ENCODE data around the gene MRPS25. TPM values are rescaled to one million over a fixed set of nuclear protein-coding genes. Genes with fewer than 3 reads are reported as not detected.

Gene MRPS25
- total RNA-seq, 4 donors from 2014 or later: 22.3 to 46.8 (median 29.2) TPM

DNA sequence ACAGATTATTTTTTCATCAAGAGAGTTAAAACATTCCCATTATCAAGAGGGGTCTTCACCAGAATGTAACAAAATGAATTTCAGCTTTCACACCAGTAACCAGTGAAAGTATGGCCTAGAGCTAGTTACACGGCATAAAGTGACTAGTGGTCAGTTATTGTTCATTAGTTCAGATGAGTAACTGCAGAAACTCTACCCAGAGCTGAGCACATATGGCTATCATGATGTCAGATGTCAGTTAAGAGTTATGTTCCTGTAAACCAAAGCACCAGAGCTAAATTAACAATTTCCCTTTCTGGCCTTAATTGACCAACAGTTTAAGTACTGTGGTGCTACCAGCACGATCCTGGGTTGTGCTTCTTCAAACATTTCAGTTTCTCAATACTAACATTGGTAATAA is 6.6 kb upstream of the MRPS25 start:
- no peak for TF ChIP-seq EP300 (IDR thresholded peaks at IDR 0.05)
- no peak for TF ChIP-seq POLR2A (IDR thresholded peaks at IDR 0.05)
- TF ChIP-seq CTCF (IDR thresholded peaks at IDR 0.05): no peak
- no peak for TF ChIP-seq POLR2AphosphoS5 (IDR thresholded peaks at IDR 0.05)
- Histone ChIP-seq H3K4me1 (no peaks in the 10 kb centered on the region), H3K36me3 (peaks cover 61% of the 10 kb centered on the region), H3K9me3 (no peaks in the 10 kb centered on the region), H3K27ac (no peak overlapping the region), H3K4me3 (no peak overlapping the region), H3K27me3 (no peaks in the 10 kb centered on the region)
- no peak for DNase-seq (ENCODE audit: low spot score in 2 of 2)
- WGBS: 92% methylated on average over 2 of the region's 2 CpGs

DNA sequence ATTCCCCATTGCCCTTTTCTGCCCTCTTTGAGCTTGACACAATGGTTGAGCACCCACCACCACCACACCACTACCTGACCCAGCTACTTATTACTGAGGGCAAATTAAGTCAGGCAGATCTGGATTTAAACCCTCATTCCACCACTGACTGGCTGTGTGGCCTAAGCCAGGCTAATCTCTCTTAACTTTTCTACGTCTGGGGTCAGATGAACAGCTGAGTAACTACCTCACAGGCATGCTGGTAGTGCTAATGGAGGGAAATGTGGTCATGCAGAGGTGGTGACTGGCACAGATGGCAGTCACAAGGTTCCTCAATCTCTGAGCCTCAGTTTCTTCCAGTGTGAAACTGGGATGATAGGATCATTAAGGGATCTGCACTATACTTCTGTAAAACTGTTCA is 4.3 kb upstream of the MRPS25 start:
- WGBS: 100% methylated on average over 1 of the region's 1 CpG
- Histone ChIP-seq H3K27me3 (no peaks in the 10 kb centered on the region), H3K4me1 (peaks cover 5% of the 10 kb centered on the region), H3K27ac (no peak overlapping the region), H3K36me3 (peaks cover 38% of the 10 kb centered on the region), H3K4me3 (no peak overlapping the region), H3K9me3 (no peaks in the 10 kb centered on the region)
- DNase-seq (ENCODE audit: low spot score in 2 of 2): no peak
- TF ChIP-seq POLR2A (IDR thresholded peaks at IDR 0.05) (no peak), POLR2AphosphoS5 (IDR thresholded peaks at IDR 0.05) (no peak), CTCF (IDR thresholded peaks at IDR 0.05) (no peak), EP300 (IDR thresholded peaks at IDR 0.05) (no peak)

DNA sequence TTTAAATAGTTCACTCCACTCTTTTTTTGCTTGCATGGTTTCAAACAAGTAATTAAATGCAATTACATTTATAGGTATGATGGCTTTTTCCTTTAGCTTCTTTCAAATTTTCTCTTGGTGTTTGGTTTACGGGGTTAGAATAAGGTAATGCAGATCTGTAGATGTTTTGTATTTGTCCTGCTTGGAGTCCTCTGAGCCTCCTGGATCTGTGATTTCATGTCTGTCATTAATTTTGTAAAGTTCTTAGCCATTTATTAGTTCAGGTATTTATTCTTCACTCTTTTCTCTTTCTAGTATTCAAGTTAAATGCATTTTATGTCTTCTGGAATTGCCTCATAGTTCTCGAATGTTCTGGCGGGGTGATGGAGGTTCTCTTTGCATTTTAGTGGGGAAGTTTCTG is 1.4 kb upstream of the MRPS25 start:
- no peaks in the 10 kb centered on the region for H3K9me3 ChIP-seq
- TF ChIP-seq CTCF (IDR thresholded peaks at IDR 0.05): no peak
- no peak for TF ChIP-seq EP300 (IDR thresholded peaks at IDR 0.05)
- TF ChIP-seq POLR2A (IDR thresholded peaks at IDR 0.05): no peak
- TF ChIP-seq POLR2AphosphoS5 (IDR thresholded peaks at IDR 0.05): no peak
- 94% methylated on average over 3 of the region's 3 CpGs for WGBS
- H3K36me3 ChIP-seq: peaks cover 9% of the 10 kb centered on the region
- H3K4me3 ChIP-seq: no peak overlapping the region
- peaks cover 20% of the 10 kb centered on the region for H3K4me1 ChIP-seq
- no peaks in the 10 kb centered on the region for H3K27me3 ChIP-seq
- DNase-seq (ENCODE audit: low spot score in 2 of 2): no peak
- H3K27ac ChIP-seq: no peak overlapping the region

DNA sequence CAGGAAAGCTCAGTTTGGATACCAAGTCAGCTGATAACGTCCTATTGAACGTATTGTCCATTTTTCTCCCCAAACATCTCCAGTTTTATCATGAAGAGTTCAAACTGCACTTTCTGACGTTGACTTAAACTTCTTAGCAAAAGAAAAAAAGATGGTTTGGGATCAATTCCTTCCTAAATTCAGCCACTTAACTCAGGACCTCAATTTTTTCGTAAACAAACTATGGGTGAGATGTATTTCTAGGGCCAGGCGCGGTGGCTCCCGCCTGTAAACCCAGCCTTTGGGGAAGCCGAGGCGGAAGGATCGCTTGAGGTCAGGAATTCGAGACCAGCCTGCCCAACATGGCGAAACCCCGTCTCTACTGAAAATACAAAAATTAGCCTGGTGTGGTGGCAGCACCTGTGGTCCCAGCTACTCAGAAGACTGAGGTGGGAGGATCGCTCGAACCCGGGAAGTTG is 464 bp upstream of the MRPS25 start:
- peak overlapping the region; percentile 81 for H3K27ac ChIP-seq
- TF ChIP-seq EP300 (IDR thresholded peaks at IDR 0.05): no peak
- TF ChIP-seq CTCF (IDR thresholded peaks at IDR 0.05): no peak
- TF ChIP-seq POLR2A (IDR thresholded peaks at IDR 0.05): no peak
- TF ChIP-seq POLR2AphosphoS5 (IDR thresholded peaks at IDR 0.05): no peak
- no peaks in the 10 kb centered on the region for H3K9me3 ChIP-seq
- peak overlapping the region; percentile 94 for H3K4me3 ChIP-seq
- peaks cover 20% of the 10 kb centered on the region for H3K4me1 ChIP-seq
- DNase-seq (ENCODE audit: low spot score in 2 of 2): no peak
- no peaks in the 10 kb centered on the region for H3K27me3 ChIP-seq
- WGBS: 58% methylated on average over 16 of the region's 16 CpGs
- H3K36me3 ChIP-seq: peaks cover under 1% of the 10 kb centered on the region

DNA sequence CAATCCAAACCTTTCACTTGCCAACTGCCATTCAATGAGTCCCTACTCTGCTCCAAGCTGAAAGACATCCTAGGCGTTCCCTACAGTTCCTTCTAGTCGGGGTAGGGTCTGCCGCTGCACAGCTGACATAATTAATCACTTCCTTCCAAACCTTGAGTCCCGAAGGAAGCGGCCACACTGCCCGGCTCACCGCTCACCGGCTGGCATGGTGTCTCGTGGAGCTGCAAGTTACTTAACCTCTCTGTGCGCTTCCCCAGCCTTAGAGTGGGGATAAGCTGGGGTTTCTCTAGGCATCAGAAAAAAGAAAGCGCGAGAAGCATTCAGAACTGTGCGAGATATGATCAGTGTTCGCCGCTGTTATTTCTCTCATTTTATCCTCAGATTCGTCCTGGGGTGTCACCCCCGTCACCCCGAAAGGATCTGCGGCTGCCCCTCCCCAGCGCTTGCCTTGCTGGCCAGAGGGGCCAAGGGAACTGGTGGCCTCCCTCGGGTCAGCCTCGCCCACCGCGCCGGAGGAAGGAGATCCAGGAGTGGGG is 748 bp downstream of the MRPS25 start:
- no peak for TF ChIP-seq POLR2AphosphoS5 (IDR thresholded peaks at IDR 0.05)
- no peak for TF ChIP-seq EP300 (IDR thresholded peaks at IDR 0.05)
- no peak for TF ChIP-seq CTCF (IDR thresholded peaks at IDR 0.05)
- TF ChIP-seq POLR2A (IDR thresholded peaks at IDR 0.05): no peak
- DNase-seq (ENCODE audit: low spot score in 2 of 2): no peak
- peak overlapping the region; percentile 94 for H3K4me3 ChIP-seq
- 0% methylated on average over 15 of the region's 25 CpGs for WGBS
- no peaks in the 10 kb centered on the region for H3K27me3 ChIP-seq
- H3K4me1 ChIP-seq: peaks cover 20% of the 10 kb centered on the region
- peaks cover 7% of the 10 kb centered on the region for H3K36me3 ChIP-seq
- peak overlapping the region; percentile 81 for H3K27ac ChIP-seq
- H3K9me3 ChIP-seq: no peaks in the 10 kb centered on the region

All from suprapubic skin (tissue), 4 donors.